ENCODE data around the gene MTX1.
"Not testable (repeated sequence)": the region's sequence is repeated elsewhere in the genome, so short reads cannot be mapped to it uniquely, and the experiment has no call there.

Gene MTX1

GRCh38 chr1:155223047-155223446 is 14.6 kb downstream of the MTX1 start:
- DNase-seq: no peak
- intact Hi-C loops (cut with DNase I): no loop called here

DNA sequence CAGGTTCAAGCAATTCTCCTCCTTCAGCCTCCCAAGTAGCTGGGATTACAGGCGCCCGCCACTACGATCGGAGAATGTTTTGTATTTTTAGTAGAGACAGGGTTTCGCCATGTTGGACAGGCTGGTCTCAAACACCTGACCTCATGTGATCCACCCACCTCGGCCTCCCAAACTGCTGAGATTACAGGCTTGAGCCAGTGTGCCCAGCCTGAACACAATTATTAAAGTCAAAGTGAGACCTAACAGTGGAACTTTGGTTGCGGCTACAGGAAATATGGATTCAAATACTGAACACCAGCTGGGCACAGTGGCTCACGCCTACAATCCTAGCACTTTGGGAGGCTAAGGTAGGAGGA is 16.9 kb downstream of the MTX1 start:
- DNase-seq; intact Hi-C loops (cut with DNase I): not testable (repeated sequence)

DNA sequence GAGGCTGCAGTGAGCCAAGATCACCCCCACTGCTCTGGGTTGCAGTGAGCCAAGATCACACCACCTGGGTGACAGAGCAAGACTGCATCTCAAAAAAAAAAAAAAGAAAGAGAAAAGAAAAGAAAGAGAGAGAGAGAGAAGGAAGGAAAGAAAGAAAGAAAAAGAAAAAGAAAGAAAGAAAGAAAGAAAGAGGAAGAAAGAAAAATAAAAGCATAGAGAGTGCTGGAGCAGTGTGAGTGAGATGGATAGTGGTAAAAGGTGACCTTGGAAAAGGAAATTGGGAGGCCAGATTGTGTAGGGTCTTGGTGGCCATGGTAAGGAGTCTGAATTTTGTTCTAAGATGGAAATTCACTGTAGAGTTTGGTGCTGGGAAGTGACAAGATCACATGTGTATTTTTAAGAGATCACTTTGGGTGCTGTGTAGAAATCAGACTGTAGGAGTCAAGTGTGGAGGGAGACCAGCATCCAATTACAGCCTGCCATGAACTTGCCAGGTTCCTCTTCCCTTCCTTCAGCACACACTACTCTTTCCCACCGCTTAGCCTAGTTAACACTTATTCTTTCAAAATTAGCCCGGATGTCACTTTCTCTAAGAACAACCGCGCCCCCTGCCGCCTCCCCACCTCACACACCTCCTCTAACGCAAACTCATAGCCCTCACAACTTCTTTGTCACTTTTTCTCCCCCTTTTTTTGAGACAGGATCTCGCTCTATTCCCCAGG is 17.9 kb downstream of the MTX1 start:
- DNase-seq: peak; percentile 53 to 91 (median 76)
- intact Hi-C loops (cut with DNase I): no loop called here

GRCh38 chr1:155226910-155227260 is 18.4 kb downstream of the MTX1 start:
- peak in 36 of 42 donors; percentile 17 to 69 (median 49) for DNase-seq
- intact Hi-C loops (cut with DNase I): no loop called here

GRCh38 chr1:155227261-155228095 is 19.0 kb downstream of the MTX1 start:
- intact Hi-C loops (cut with DNase I): no loop called here
- DNase-seq: peak; percentile 97 to 100 (median 99)

GRCh38 chr1:155228096-155228427 is 19.6 kb downstream of the MTX1 start:
- no peak for DNase-seq
- intact Hi-C loops (cut with DNase I): no loop called here

DNA sequence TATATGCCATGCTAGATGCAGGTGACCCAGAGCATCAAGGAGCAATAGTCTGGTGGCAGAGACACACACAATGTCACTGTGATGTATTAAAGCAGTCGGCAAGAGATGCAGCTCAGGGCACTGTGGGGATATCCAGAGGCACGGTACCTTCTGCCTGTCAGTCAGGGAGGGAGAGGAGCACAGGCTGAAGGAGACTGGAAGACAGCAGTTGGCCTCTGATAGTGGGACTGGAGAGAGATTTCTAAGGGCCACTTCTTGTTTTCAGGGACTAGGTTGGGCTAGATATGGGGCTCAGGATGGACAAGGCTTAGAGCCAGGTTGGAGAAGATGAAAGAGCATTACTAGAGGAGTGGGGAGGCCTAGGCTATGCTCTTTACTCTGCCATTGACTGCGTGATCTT is 22.8 kb downstream of the MTX1 start:
- DNase-seq; intact Hi-C loops (cut with DNase I): not testable (repeated sequence)

DNA sequence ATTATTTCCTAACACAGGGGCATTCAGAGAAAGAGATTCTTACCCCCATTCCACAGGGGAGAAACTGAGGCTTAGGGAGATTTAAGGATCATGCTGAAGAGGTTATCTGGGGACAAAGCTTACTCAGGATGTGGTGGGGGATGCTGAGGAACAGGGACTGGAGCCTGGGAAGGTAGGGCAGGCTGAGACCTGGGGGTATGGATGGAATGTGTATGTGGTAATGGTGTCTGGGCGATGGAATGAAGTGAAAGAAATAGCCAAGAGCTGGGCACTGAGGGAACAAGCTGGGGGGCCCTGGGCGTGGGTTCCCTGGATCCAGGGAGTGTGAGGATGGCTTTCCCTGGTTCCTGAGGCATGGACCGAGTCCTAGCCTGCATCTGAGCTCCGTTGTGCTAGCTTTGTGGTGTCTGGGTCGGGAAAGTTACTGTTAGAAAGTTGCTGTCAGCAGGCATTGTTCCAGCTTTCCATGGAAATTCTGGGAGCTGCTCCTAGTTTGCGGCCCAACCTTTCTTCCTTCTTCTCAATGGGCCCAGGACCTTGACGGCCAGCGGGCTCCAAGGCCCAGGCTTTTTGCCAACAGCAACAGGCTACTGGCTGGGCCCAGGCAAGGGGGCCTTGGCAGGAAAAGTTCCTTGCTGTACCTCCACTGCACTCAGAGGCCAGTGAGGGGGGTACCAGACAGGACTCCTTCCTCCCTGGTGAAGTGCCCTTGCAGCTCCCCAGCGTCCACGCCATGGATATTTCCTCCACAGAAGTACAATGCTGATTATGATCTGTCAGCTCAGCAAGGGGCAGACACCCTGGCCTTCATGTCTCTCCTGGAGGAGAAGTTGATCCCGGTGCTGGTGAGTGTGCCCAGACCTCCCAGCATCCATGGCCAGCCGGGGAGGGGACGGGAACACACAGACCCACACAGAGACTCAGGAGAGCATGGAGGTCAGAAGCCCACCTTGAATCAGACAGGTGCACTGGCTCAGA is 23.8 kb downstream of the MTX1 start:
- DNase-seq: peak in 17 of 42 donors; percentile 12 to 64 (median 44)
- intact Hi-C loops (cut with DNase I): not testable (repeated sequence)

GRCh38 chr1:155233502-155233901 is 25.0 kb downstream of the MTX1 start:
- DNase-seq; intact Hi-C loops (cut with DNase I): not testable (repeated sequence)

DNA sequence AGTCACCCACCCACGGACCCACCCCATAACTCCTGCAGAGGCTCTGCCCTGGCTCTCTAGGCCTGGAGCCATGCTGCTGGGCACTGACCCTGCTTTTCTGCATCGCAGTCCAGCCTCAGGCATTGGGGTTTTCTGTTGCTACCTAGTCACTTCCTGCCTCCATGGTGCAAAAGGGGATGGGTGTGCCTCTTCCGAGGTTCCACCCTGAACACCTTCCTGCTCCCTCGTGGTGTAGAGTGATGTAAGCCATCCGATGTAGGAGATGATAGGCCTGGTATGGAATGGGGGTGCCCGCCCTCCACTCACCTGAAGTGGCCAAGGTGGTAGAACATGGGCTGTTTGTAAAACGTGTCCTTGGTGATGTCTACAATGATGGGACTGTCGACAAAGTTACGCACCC is 26.9 kb downstream of the MTX1 start:
- intact Hi-C loops (cut with DNase I); DNase-seq: not testable (repeated sequence)

GRCh38 chr1:155236451-155236850 is 28.0 kb downstream of the MTX1 start:
- intact Hi-C loops (cut with DNase I): no loop called here
- DNase-seq: peak in 1 of 42 donors; percentile 0

DNA sequence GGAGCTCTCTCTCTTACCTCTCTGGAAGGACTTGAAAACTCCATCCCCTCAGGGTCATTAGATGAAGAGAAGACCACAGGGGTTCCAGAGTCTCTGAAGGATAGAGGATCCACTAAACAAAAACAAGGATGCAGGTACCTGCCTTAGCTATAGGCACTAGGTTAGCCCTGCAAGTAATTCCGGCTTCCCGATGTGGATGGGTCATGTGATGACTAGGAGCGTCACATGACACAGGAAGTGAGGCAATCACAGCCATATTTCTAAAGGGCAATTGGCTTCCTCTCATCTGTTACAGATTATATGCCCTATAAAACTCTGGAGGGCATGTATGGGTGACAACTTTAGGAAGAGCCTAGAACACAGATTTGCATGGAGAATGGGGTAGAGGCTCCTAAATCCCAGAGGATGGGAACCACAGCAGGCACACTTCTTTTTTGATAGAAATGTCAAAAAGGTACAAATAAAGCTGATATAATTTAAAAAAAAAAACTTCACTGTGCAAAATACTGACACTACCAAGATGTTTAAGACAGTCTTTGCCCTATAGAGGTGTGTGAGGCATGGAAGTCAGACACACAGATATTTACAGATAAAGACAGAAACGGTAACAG is 32.7 kb downstream of the MTX1 start:
- intact Hi-C loops (cut with DNase I): loop anchor here (5.0 kb wide), 1 partner anchor 34 kb away; the partner anchor contains the start of genes MTX1 and THBS3

GRCh38 chr1:155241841-155242264 is 33.4 kb downstream of the MTX1 start:
- intact Hi-C loops (cut with DNase I): loop anchor here (5.0 kb wide), 1 partner anchor 35 kb away; the partner anchor contains the start of genes MTX1 and THBS3
- DNase-seq: no peak

More for the DNA sequence above, 32.7 kb downstream of the MTX1 start:
- DNase-seq: peak; percentile 59 to 95 (median 88)

DNA sequence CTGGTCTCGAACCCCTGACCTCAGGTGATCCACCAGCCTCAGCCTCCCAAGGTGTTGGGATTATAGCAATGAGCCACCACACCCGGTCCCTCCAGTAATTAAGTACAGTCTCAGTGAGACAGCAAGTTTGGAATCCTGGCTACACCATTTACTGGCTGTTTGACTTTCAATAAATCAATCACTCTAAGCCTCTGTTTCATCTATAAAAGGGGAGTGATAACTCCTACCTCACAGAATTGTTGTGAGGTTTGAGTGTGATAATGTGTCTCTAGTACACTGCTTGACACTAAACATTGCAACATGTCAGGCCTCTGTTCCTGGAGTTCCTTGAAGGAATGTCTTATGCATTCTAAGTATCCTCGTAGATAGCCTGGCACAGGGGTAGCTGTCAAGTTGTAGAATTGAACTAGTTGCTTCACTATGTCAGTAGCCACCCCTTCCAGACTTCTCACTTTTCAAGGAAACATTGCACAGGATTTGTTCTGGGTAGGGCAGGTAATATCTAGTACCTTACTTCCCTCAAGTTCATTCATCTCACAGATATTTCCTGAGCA is 34.4 kb downstream of the MTX1 start:
- DNase-seq: no peak
- intact Hi-C loops (cut with DNase I): loop anchor here (5.0 kb wide), 1 partner anchor 36 kb away; the partner anchor contains the start of genes MTX1 and THBS3

DNA sequence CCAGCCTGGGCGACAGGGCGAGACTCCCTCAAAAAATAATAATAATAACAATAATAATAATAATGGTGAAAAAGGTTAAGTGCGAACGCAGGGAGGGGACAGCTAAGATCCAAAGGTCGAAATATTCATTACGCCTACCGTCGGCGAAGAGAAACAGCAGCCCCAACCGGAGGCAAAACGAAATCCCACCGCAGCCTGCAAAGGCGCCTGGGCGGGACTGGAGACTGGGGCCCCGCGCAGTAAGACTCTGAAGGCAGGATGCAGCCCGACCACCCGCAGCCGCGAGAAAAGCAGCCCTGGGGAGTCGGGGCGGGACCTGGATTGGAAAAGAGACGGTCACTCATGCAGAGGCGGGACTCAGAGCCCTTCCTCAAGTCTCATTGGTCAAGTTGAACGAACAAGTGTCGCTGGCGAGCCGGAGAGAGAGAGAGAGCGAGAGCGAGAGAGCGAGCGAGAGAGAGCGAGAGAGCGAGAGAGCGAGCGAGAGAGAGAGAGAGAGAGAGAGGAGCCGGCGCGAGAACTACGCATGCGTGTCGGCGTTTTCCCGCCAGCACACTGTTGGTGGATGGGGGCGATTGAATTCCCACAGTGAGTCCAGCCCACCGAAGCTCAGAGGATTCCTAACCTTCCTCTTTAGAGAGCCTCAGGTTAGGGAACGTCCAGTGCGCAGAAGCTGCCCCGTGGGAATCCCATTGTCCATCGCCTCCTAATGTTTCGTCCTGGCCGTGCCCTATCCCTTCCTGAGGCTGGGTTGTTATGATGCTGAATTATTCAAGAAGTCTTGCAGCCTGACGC is 36.1 kb downstream of the MTX1 start:
- intact Hi-C loops (cut with DNase I): loop anchor here (5.0 kb wide), 1 partner anchor 37 kb away; the partner anchor contains the start of genes MTX1 and THBS3
- peak; percentile 92 to 99 (median 98) for DNase-seq

DNA sequence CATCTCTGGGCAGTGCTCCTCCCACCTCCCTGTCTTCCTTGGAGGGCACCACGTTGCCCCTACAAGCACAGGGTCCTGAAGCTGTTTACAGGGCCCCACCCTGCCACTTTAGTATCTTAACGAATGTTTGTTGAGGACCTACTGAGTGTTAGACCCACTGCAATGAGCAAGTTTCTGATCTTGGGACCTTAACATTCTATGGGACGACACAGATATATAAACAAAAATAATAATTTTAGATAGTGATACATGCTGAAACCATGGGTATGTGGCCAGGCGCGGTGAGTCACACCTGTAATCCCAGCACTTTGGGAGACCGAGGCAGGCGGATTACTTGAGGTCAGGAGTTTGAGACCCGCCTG is 36.6 kb downstream of the MTX1 start:
- DNase-seq: no peak
- intact Hi-C loops (cut with DNase I): no loop called here

DNA sequence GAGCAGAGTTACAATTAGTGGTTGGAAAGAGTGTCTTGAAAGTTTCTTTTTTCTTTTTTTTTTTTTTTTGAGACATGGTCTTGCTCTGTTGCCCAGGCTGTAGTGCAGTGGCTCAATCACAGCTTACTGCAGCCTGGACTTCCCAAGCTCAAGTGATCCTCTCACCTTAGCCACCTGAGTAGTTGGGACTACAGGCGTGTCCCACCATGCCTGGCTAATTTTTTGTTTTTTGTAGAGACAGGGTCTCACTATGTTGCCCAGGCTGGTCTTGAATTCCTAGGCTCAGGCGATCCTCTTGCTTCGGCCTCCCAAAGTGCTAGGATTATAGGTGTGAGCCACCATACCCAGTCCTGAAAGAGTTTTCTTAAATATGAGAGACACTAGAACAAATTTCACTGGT is 38.3 kb downstream of the MTX1 start:
- DNase-seq; intact Hi-C loops (cut with DNase I): not testable (repeated sequence)
